Measurements from ENCODE around the gene CFAP97D2. TPM values are rescaled to one million over a fixed set of nuclear protein-coding genes. Genes with fewer than 3 reads are reported as not detected.
"Not testable (repeated sequence)": the region's sequence is repeated elsewhere in the genome, so short reads cannot be mapped to it uniquely, and the experiment has no call there.

Gene CFAP97D2
- total RNA-seq, 1 donor from 2014 or later: not detected

DNA sequence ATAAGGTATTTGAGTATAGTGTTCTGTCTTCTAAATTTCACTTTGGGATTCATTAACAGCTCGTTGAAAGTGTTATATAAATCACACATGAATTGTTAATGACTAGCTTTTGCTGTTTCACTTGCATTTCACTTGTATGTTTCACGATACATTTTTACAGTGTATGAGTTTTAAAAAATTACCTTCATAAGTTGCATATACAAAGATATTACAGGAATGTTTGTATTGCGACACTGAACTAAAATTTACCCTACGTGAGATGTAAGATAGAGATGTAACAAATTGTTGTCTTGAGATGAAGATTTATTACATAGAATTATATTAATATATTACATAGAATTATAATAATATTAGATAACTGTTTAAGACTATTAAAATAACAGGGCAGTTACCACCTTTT, 57.2 kb downstream of the CFAP97D2 start:
- DNase-seq: no peak

DNA sequence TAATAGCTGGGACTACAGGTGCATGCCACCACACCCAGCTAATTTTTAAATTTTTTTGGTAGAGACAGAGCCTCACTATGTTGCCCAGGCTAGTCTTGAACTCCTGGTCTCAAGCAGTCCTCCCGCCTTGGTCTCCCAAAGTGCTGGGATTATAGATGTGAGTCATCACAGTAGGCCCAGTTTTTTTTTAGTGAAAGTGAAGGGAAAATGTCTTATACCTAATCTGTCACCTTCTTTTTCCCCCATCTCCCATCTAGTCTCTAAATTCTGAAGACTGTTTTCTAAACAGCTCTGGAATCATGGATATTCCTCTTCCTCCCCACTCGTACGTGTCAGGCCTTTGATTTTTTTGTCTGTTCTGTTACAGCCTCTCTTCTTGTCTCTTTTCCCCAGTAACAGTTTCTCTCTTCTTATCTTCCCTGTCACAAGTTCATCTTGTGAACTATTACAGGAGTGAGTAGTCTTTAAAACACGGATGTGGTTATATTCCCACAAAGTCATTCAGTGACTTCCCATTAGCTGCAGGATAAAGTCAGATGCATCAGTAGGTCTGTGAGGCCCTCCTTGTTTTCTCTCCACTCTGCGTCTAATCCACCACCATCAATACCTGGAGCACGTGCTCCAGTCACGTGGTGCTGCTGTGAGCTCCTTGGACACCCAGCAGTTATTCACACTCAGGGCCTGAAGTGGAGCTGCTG, 58.5 kb downstream of the CFAP97D2 start:
- DNase-seq: no peak

DNA sequence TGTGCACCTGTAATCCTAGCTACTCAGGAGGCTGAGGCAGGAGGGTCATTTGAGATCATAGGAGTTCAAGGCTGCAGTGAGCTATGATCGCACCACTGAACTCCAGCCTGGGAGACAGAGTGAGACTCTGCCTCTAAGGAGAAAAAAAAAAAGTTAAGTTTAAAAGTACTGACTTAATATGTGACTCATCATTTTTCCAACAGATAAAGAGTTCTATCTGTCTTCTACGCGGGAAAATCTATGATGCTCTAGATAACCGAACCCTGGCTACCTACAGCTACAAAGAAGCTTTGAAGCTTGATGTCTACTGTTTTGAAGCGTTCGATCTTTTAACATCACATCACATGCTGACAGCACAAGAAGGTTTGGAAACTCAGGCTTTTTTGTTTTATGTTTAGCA, 62.9 kb downstream of the CFAP97D2 start:
- no peak for DNase-seq

DNA sequence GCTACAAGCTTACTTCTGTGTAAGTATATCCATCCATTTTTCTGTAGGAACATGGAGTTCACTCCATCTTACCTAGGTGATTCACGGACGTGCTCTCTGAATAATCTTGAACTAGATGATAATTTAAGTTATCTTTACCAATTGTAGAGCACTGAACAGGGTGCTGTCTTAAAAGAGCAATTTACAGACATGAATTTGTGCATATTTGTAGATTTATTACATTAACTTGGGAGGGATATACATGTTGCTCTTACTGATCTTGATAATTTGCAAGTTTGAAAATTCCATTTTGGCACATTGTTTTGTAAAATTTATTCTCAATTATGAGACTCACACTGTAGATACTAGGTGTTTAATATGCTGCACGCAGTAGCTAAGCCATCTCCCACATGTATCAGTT, 64.9 kb downstream of the CFAP97D2 start:
- no peak for DNase-seq

DNA sequence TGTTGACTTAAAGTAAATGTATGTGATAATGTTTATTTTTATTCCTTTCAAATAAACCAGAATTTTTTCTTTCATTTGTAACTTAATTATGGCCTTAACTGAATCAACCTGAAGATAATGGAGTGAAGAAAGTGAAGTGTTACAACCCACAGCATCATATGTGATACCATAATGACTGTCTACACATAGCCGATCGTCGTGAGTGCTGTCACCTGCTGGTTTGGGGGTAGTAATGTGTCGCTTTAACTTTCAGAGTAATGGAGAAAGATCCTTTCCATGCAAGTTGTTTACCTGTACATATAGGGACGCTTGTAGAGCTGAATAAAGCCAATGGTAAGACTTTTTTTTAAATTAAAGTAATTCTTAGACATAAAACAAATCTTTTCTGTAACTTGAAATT, 65.6 kb downstream of the CFAP97D2 start:
- DNase-seq: no peak

DNA sequence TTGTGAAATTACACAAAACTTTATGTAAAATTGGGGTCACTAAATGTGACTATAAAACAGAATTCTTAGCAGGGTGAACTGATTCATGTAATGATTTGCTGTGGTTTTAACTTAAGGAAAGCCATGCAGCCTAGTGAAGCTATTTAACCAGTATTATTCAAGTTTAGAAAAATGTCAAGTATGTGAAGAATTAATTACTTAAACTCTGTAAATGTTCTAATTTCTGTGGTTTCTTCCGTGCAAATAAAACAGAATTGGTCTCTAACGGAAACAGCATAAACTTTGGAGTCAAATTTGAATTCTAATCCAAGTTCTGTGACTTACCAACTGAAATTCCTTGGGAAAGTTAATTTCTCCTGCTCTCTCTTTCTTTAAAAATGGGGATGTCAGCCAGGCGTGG, 69.0 kb downstream of the CFAP97D2 start:
- DNase-seq: no peak

DNA sequence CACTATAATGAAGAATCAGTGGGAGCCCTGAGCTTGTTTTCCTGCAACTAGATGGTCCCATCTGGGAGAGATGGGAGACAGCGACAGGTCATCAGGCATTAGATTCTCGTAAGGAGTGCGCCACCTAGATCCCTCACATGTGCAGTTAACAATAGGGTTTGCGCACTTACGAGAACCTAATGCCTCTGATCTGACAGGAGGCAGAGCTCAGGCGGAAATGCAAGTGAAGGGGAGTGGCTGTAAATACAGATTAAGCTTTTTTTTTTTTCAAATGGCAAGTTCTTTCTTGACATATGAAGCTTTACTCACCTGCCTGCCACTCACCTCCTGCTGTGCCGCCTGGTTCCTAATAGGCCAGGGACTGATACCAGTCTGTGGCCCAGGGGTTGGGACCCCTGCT, 70.0 kb downstream of the CFAP97D2 start:
- DNase-seq: no peak

DNA sequence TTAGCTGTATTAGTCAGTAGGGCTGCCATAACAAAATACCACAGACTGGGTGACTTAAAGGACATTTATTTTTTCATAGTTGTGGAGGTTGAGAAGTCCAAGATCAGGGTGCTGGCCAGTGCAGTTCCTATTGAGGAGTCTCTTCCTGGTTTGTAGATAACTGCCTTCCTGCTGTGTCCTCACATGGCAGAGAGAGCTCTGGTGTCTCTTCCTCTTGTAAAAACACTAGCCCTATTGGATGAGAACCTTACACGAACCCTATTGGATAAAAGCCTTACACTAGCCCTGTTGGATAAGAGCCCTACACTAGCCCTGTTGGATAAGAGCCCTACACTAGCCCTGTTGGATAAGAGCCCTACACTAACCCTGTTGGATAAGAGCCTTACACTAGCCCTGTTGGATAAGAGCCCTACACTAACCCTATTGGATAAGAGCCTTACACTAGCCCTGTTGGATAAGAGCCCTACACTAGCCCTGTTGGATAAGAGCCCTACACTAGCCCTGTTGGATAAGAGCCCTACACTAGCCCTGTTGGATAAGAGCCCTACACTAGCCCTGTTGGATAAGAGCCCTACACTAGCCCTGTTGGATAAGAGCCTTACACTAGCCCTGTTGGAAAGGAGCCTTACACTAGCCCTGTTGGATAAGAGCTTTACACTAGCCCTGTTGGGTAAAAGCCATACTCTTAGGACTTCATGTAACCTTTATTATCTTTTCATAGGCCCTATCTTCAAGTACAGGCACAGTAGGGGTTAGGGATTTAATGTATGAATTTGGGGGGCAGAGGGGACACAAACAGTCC, 72.8 kb downstream of the CFAP97D2 start:
- DNase-seq: not testable (repeated sequence)

DNA sequence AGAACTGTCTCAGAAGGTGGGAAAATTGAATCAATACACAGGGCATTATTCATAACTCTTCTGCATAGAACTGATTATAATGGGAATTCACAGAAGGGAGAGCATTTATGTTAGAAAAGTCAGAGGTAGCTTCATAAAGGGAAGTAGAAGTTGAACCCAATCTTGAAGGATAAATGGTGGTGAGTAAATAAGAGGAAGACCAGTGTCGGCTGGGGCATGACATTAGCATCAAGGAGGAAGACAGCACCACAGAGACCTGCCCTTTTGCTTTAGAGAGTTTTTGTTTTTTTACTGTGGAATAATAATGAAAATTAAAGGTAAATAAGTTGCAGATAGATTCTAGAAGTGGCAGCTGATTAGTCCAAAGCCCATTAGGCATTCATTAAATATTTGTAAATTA, 77.5 kb downstream of the CFAP97D2 start:
- no peak for DNase-seq

DNA sequence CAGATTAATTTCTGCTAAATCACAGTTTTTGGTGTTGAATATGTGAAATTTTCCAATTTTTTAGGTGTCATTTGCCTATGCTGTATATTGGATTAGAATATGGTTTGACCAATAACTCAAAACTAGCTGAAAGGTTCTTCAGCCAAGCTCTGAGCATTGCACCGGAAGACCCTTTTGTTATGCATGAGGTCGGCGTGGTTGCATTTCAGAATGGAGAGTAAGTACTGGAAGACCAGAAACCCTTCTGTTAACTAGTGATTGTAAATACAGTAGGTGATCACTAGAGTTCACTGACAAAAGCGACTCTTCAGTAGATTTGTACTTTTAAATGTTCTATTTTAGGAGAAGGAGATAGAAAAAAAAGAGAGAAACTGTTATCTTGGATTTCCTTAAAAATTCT, 78.0 kb downstream of the CFAP97D2 start:
- DNase-seq: no peak

DNA sequence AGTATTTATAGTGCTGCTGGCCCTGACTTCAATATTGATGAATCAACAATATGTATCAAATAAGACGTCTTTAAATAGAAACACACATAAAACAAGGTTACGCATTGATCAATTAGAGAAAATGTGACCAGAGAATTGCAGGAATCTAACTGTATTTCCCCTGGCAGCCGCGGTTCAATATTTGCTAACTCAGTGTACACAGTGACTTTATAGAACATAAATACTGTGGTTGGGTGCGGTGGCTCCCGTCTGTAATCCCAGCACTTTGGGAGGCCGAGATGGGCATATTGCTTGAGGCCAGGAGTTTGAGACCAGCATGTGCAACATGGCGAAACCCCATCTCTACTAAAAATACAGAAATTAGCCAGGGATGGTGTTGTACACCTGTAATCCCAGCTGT, 79.5 kb downstream of the CFAP97D2 start:
- no peak for DNase-seq

DNA sequence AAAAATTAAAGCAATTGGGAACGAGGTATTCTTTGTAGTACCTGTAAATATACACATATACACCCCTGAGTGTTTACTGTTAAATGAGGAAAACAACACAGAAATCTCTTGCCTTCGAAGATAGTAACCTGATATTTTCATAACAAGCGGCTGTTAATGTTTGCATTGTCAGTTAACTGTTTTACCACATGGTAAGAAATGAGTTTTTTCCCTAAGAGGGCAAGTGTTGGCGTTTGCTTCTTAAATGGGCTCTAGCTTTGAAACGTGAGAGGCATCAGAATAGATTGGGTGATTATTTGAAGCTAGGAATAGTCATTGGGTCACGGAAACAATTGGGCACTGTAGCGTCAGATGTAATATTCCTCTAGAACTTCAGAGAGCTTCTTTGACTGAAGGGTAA, 80.3 kb downstream of the CFAP97D2 start:
- no peak for DNase-seq

DNA sequence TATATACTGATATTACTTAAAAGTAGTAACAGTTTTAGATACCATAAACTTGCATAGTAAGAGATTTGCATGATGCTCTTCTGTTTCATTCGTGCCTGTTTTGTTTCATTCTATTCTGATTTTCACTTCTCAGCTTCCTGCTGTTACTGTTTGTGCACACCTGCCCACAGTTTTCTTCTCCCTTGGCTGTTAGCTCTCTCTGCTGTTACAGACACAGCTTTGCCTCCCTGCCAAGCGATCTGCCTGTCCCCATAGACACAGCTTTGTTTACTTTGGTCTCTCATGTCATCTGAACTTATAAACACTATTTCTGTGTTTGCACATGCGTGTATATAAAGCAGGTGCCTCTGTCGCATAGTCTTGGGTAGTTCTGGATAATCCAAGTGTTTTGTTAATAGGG, 80.9 kb downstream of the CFAP97D2 start:
- no peak for DNase-seq

DNA sequence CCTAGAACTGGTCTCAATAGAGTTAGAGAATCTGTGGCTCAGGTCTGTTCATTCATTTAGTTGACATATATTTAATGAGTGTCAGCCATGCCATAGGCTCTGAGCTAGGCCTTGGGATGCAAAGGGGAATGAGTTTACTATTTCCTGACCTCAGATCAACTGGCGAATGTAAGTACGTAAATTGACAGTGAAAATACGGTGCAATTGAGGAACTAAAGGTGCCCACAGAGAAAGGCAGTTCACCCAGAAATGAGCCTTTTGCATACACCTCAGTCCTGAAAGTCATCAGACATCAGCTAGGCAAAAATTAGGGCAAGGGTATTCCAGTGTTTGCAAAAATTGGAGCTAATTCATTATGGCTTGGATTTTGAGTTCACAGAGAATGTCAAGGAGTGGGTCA, 81.8 kb downstream of the CFAP97D2 start:
- no peak for DNase-seq

DNA sequence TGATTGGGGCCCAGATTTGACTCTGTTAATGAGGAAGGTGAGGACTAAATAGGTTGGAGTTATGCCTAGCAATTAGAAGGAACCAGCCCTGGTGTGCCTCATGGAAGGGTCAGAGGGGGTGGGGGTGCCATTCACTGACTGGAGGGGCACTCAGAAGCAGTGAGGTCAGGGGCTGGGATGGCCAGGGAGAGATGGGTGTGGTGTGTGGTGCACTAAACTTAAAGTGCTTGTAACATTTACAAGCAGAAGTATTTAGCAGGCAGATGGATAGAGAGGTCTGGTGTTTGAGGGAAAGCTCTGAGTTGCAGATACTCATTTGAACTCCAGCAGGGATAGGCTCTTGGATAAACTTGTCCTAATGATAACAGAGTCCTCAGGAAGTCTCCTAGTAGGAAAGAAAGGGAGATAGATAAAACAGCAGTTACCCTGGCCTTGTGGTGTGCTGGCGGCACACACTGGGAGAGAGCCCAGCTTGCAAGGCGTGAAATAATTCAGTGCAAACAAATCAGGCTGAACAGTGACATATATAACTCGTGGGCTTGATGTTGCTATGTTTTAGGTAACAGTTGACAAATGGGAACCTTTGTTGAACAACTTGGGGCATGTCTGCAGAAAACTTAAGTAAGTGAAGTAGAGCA, 82.4 kb downstream of the CFAP97D2 start:
- DNase-seq: no peak

DNA sequence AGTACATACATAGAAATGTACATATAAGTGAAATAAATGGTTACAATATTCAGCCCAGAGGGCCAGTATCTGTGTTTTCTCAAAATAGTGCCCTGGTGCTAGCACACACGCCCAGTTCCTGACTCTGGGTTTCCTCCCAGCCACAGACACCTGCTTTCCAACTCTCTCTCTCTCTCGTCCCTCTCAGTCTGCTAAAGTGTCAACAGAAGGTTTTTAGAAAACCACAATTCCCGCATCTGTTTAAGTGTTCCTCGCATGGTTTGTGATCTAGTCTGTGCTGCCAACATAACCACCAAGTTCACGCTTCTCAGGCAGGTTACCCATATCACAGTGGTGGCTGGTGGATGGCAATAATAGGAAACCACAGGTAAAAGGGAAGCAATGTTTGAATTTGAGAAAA, 84.5 kb downstream of the CFAP97D2 start:
- DNase-seq: no peak

DNA sequence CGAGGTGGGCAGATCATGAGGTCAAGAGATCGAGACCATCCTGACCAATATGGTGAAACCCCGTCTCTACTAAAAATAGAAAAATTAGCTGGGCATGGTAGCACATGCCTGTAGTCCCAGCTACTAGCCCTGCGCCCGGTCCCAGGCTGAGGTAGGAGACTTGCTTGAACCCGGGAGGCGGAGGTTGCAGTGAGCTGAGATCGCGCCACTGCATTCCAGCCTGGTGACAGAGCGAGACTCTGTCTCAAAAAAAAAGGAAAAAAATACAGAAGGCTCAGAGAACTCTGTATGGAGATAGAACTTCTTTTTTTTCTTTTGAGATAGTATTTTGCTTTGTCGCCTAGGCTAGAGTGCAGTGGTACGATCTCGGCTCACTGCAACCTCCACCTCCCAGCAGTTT, 85.3 kb downstream of the CFAP97D2 start:
- not testable (repeated sequence) for DNase-seq

DNA sequence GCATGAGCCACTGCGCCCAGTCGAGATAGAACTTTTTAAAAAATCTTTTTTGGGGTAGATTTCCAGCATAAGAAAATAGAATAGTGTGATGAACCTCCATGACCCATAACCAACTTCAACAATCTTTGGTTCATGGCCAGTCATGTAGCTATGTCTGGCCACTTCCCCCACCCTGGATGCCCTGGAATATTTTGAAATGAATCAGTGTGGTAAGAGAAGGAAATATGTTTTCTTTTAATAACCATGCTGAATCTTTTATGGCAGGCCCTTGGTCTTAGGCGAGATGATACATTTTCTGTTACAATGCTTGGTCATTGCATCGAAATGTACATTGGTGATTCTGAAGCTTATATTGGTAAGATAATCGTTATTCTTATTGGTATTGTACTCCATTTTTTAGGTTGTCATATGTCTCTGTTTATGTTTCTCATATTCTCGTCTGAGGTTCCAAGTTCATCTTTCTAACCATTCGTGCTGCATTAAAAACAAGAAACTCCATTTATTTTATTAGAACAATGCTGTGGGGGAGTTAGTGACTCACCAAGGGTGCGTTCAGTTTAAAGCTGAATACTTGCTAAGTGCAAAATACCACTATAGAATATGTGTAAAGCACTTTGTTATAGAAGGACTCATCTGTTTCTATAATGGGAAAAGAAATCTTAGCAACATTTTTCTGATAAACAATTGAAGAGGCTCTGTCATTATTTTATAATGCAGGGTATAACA, 86.0 kb downstream of the CFAP97D2 start:
- no peak for DNase-seq

DNA sequence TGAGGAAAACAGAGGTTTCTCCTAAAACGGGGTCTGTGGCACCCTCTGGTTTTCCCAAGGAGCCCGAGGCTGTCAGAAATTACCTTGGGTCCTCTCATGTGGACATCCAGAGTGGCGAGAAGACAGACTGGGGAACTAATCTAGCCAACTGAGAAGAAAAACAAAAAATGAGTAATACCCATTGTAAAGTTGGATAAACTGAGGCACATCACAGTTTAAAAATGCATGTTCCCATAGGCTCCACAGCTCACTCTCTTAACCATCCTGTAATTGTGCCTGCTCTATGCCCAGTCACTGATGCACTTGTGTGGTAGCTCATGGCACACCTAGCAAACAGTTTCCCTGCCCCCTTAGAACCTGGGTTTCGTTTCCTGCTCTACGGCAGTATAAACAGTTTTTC, 87.2 kb downstream of the CFAP97D2 start:
- DNase-seq: no peak

DNA sequence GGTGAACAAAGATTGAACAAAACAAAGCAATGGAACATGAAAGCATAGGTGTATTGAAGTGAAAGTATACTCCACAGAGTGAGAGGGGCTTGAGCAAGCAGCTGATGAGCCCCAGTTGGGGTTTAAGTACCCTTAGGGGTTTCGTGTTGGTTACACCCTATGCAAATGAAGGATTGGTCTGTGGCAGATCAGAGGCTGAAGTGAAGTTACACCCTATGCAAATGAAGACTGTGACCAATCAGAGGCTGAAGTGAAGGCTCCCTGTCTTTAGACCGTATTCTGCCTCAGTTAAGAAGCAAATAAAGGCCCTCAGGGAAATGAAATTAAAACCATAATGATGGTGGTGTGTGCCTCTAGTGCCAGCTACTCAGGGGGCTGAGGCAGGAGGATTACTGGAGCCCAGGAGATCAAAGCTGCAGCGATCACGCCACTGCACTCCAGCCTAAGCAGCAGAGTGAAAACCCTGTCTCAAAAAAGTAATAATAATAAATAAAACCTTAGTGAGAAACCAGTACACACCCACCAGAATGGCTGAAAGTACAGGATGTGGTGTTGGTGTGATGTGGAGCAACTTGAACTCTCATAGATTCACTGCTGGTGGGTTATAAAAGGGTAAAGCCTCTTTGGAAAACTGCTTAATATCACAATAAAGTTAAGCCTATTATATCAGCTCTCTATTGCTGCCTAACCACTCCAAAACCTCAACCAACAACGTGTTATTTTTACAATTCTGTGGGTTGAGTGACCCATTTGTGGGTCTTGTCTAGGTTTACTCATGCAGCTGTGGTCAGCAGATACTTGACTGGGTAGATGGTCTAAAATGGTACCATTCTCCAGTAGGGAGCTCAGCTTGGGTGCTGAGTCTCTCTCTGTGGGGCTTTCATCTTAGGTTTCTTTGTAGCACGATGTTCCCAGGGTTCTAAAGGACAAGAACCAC, 89.6 kb downstream of the CFAP97D2 start:
- DNase-seq: no peak

DNA sequence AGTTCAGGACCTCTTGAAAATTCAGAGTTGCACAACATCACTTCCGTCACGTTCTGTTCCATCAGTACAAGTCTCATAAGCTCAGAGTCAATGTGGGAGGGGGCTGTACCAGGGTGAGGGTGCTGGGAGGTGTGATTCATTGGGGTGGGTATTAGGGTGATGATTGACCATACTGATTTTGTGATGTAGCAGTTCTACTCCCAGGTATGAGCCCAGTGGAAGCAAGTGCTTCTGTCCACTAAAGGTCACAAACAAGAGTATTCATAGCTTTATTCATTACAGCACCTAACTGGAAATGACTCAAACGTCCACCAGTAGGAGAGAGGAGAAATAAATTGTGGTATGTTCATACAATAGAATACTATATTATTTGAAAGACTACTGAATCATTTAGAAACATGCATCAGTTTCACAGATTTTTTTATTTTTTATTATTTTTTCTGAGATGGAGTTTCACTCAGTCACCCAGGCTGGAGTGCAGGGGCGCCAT, 90.3 kb downstream of the CFAP97D2 start:
- no peak for DNase-seq
